Measurements from ENCODE around the gene NPLOC4.

Gene NPLOC4

DNA sequence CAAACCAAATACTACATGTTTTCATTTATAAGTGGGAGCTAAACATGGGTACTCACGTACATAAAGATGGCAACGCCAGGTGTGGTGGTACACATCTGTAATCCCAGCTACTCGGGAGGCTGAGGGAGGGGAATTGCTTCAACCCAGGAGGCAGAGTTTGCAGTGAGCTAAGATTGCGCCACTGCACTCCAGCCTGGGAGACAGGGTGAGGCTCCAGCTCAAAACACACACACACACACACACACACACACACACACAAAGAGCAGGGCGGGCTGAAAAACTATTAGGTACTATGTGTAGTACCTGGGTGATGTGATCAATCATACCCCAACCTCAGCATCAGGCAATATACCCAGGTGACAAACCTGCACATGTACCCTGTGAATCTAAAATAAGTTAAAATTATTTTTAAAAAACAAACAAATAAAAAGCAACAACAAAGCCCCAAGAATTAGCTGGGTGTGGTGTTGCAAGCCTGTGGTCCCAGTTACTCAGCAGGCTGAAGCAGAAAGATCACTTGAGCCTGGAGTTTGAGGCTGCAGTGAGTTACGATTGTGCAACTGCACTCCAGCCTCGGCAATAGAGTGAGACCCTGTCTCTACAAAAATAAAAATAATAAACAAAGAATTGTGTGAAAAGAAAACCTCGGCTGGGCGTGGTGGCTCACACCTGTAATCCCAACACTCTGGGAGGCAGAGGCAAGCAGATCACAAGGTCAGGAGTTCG lies 72.9 kb downstream of the NPLOC4 start:
- Histone ChIP-seq H3K9me3 (ENCODE audit: control insufficient read depth, low read length) (no peaks in the 10 kb centered on the region), H3K4me3 (ENCODE audit: low read depth, low read length) (no peak overlapping the region), H2AFZ (no peak overlapping the region), H3K4me2 (ENCODE audit: low read length) (no peak overlapping the region), H3K4me1 (peaks cover 5% of the 10 kb centered on the region), H3K36me3 (ENCODE audit: control insufficient read depth, insufficient read depth, low read length) (no peaks in the 10 kb centered on the region), H3K79me2 (no peaks in the 10 kb centered on the region), H3K27me3 (ENCODE audit: control insufficient read depth, insufficient read depth, low read length) (no peaks in the 10 kb centered on the region), H3K27ac (no peak overlapping the region), H3K9ac (no peak overlapping the region)
- TF ChIP-seq, protein P1, sequence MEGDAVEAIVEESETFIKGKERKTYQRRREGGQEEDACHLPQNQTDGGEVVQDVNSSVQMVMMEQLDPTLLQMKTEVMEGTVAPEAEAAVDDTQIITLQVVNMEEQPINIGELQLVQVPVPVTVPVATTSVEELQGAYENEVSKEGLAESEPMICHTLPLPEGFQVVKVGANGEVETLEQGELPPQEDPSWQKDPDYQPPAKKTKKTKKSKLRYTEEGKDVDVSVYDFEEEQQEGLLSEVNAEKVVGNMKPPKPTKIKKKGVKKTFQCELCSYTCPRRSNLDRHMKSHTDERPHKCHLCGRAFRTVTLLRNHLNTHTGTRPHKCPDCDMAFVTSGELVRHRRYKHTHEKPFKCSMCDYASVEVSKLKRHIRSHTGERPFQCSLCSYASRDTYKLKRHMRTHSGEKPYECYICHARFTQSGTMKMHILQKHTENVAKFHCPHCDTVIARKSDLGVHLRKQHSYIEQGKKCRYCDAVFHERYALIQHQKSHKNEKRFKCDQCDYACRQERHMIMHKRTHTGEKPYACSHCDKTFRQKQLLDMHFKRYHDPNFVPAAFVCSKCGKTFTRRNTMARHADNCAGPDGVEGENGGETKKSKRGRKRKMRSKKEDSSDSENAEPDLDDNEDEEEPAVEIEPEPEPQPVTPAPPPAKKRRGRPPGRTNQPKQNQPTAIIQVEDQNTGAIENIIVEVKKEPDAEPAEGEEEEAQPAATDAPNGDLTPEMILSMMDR (IDR thresholded peaks at IDR 0.05) = no peak

DNA sequence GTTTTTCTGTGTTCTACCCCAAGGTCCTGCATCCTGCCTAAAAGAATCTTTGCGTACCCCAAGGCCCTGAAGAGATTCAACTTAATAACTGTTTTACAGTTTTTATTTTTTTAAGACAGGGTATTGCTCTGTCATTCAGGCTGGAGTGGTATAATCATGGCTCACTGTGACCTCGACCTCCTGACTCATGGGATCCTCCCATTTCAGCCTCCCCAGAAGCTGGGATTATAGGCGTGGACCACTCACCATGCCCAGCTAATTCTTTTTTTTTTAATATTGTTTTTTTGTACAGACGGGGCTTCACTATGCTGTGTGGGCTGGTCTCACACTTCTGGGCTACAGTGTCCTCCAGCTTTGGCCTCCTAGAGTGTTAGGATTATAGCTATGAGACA lies 75.4 kb downstream of the NPLOC4 start:
- no peaks in the 10 kb centered on the region for H3K36me3 ChIP-seq (ENCODE audit: control insufficient read depth, insufficient read depth, low read length)
- H3K9ac ChIP-seq = no peak overlapping the region
- H3K79me2 ChIP-seq = no peaks in the 10 kb centered on the region
- no peaks in the 10 kb centered on the region for H3K9me3 ChIP-seq (ENCODE audit: control insufficient read depth, low read length)
- H3K27me3 ChIP-seq (ENCODE audit: control insufficient read depth, insufficient read depth, low read length) = no peaks in the 10 kb centered on the region
- H3K27ac ChIP-seq = no peak overlapping the region
- no peak overlapping the region for H3K4me3 ChIP-seq (ENCODE audit: low read depth, low read length)
- no peak overlapping the region for H2AFZ ChIP-seq
- TF ChIP-seq, protein P1 (IDR thresholded peaks at IDR 0.05) = no peak
- H3K4me1 ChIP-seq = no peaks in the 10 kb centered on the region
- H3K4me2 ChIP-seq (ENCODE audit: low read length) = no peak overlapping the region

DNA sequence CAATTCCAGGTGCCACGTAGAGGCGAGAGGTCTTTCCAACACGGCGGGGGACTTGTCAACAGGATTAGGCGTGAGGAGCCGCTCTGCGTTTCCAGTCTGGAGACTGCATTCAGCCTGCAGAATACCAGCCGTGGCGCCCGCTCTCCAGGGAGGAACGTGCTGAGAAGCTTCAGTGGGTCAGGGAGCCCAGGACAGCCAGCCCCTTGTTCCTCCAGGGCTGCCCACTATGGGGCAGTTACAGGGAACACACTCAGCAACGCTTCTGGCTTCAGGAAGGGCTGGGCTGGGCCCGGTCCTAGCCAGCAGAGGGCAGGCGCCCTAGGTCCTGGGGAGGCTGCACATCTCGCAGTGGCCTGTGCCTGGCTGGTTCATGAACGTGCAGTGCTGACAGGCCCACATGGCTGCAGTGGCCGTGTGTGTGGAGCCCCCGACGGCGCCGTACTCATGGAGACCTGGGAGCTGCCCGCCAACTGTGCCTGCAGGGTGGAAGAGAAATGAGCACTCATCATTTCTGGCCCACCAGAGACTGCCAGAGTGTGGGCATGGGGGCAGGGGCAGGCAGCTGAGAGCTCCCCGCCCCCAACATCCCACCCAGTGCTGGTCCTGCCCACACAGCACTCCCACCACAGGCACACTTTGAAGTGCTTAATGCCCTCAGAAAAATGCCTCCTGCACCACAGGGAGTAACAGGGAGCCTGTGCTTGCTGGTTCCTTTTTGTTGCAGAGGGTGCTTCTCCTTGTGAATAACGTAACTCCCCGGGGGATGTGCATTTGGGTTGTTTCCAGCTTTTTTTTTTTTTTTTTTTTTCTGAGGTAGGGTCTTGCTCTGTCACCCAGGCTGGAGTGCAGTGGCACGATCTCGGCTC lies 77.7 kb downstream of the NPLOC4 start:
- H3K4me1 ChIP-seq = no peaks in the 10 kb centered on the region
- H3K79me2 ChIP-seq = no peaks in the 10 kb centered on the region
- no peaks in the 10 kb centered on the region for H3K36me3 ChIP-seq (ENCODE audit: control insufficient read depth, insufficient read depth, low read length)
- no peak overlapping the region for H3K4me2 ChIP-seq (ENCODE audit: low read length)
- no peak overlapping the region for H3K9ac ChIP-seq
- H3K27ac ChIP-seq = no peak overlapping the region
- no peak overlapping the region for H2AFZ ChIP-seq
- H3K27me3 ChIP-seq (ENCODE audit: control insufficient read depth, insufficient read depth, low read length) = no peaks in the 10 kb centered on the region
- no peaks in the 10 kb centered on the region for H3K9me3 ChIP-seq (ENCODE audit: control insufficient read depth, low read length)
- no peak overlapping the region for H3K4me3 ChIP-seq (ENCODE audit: low read depth, low read length)
- TF ChIP-seq, protein P1 (IDR thresholded peaks at IDR 0.05) = no peak

DNA sequence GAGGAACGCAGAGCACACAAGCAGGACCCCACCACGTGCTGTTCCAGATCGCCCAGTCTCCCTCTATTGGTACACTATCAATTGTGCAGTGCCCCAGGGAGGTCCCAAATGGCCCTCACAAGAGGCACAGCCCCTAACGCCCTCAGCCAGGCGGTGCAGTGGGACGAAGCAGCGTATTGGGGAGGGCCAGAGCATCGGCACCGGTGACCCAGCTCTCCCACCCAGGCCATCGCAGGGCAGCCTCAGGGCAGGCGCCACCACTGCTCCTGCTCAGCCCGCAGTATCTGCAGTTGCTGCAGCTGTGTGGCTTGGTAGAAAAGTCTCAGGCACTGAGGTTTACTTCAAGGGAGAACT lies 78.8 kb downstream of the NPLOC4 start:
- Histone ChIP-seq H3K9me3 (ENCODE audit: control insufficient read depth, low read length) (no peaks in the 10 kb centered on the region), H3K4me3 (ENCODE audit: low read depth, low read length) (no peak overlapping the region), H3K79me2 (no peaks in the 10 kb centered on the region), H3K4me2 (ENCODE audit: low read length) (no peak overlapping the region), H3K4me1 (no peaks in the 10 kb centered on the region), H3K36me3 (ENCODE audit: control insufficient read depth, insufficient read depth, low read length) (no peaks in the 10 kb centered on the region), H2AFZ (no peak overlapping the region), H3K9ac (no peak overlapping the region), H3K27ac (no peak overlapping the region), H3K27me3 (ENCODE audit: control insufficient read depth, insufficient read depth, low read length) (no peaks in the 10 kb centered on the region)
- TF ChIP-seq, protein P1 (IDR thresholded peaks at IDR 0.05) = no peak
